A549 treated with ZK216348 at 1 μM for 4 hours (cell line): ENCODE data around the gene ZNF565. TPM values are rescaled to one million over a fixed set of nuclear protein-coding genes. Genes with fewer than 3 reads are reported as not detected.

Experiments
- total RNA-seq: library from RNA; stranded (reverse); fragments of 200-300 nt; extraction: Qiagen RNA extraction; gene quantifications from 5 replicates; pipeline ENCODE4 v1.2.3, GENCODE V29; 2022; ENCODE audit warnings: low read depth

ZNF565 gene
- 3.7 to 5.4 TPM (median 4.2 TPM) in 5 replicates for total RNA-seq

DNA sequence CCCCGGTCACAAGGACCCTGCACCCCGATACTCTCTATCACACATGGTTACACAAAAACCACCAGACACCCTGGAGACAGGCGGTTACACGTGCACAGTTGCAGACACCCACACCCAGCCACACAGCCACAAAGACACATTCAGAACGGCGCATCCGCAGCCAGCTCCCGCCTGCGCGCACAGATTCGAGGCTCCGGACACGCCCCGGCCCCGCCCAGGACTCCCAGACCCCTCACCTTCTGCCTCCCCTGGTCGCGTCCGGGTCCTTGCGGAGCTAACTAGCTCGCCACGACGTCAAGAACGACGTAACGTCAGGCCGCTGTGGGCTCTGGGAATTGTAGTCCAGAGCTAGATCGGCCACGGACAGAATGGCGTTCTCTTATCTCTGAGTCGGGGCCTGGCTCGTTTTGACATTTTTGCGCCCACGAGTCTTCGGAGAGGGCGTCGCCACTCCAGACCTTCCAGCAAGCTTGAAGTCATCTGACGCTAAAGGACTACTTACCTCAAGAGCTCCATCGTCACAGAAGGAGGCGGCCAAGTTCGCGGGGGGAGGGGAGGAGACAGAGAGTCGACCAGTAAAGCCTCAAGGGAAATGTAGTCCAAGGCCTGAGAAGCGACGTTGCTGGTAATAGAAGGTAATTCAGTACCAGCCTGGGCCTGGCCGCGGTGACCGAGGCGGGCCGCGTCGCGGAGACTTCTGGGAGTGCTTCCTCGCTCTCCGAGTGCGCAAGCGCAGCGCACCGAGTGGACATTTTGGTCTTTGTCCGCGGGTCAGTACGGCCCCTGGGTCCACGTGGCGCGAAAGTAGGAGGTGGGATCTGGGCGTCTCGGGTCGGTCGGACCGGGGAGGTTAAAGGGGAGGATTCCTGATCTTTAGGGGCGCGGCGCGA lies at the start of gene ZNF565, which contains the start of gene ZNF146:
Gene ZNF565, minus strand, starts transcription at position 280 of the 890 bp plus-strand sequence. CDS start 12,680 bp downstream, outside the sequence.
Gene ZNF146, plus strand, starts transcription at position 721 of the 890 bp plus-strand sequence. CDS start 21,335 bp downstream, outside the sequence.

DNA sequence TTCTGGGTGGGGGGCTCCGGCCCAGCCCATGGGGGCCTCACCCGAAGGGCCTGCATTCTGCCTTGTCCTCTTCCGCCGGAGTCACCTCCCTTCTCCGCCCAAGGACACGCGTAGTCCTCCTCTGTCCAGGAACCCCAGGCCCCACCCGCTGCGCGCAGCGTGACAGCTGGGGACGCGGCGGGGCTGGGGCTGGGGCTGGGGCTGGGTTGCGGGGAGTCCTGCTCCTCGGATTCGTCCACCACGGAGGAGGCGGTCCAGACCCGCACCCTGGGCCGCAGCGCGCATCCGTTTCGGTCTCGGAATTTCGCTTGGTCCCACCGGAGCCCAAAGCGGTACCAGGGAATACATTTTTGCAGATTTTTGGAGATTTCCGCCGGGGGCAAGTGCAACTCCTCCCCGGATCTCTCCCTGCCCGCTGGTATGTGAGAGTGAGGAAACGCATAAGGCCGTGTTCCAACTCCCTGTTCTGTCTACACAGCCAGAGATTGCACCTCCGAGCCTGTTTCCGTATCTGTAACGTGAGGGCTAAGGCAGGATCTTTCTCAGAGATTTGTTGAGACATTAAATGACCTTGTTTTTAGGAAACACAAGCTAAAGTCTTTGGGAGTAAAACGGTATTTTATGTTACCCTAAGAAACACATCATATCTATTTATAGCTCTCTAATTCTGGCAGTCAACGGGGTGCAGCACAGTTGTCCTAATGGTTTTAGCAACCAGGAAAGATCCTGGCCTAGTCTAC lies 61.9 kb downstream of the ZNF565 start, which contains the start of gene COX7A1:
Gene COX7A1, minus strand, starts transcription at position 96 of the 740 bp plus-strand sequence. Its CDS starts 40 bp downstream, at position 56.

GRCh38 chr19:36139473-36140303 lies 74.8 kb downstream of the ZNF565 start, which contains the start of gene CAPNS1:
TSS of gene CAPNS1 (plus strand) at chr19:36140066. CDS start at chr19:36141012, 946 bp downstream.

Other genes with a start within 250 kb of the ZNF565 start
- gene SDHAF1, start 219.5 kb downstream of the ZNF565 start, total RNA-seq: 24.6 to 55.5 TPM (median 50.4 TPM) in 5 replicates
- gene SYNE4, start 205.9 kb downstream of the ZNF565 start, total RNA-seq: 0.07 to 0.33 TPM (median 0.23 TPM) in 4 of 5 replicates, not detected in the other
- 22.9 to 29.8 TPM (median 26.6 TPM) in 5 replicates for gene ALKBH6, start 200.5 kb downstream of the ZNF565 start, total RNA-seq
- 0.53 to 0.99 TPM (median 0.90 TPM) in 5 replicates for gene CLIP3, start 181.8 kb downstream of the ZNF565 start, total RNA-seq
- 3.4 to 8.1 TPM (median 7.1 TPM) in 5 replicates for gene THAP8, start 160.4 kb downstream of the ZNF565 start, total RNA-seq
- gene WDR62, start 159.8 kb downstream of the ZNF565 start, total RNA-seq: 15.0 to 30.0 TPM (median 28.9 TPM) in 5 replicates
- gene OVOL3, start 103.5 kb downstream of the ZNF565 start, total RNA-seq: 0.23 TPM in 1 of 5 replicates, not detected in the others
- gene POLR2I, start 99.8 kb downstream of the ZNF565 start, total RNA-seq: 220 to 305 TPM (median 245 TPM) in 5 replicates
- gene TBCB, start 99.2 kb downstream of the ZNF565 start, total RNA-seq: 403 to 570 TPM (median 545 TPM) in 5 replicates
- gene CAPNS1, start 74.6 kb downstream of the ZNF565 start, total RNA-seq: 1,507 to 2,208 TPM (median 2,155 TPM) in 5 replicates
- not detected in 5 replicates for gene COX7A1, start 62.2 kb downstream of the ZNF565 start, total RNA-seq
- gene ZNF146, start 441 bp upstream of the ZNF565 start, total RNA-seq: 109 to 188 TPM (median 120 TPM) in 5 replicates
- gene ZFP14, start 164.5 kb upstream of the ZNF565 start, total RNA-seq: 2.1 to 2.9 TPM (median 2.5 TPM) in 5 replicates
- 1.6 to 2.8 TPM (median 1.9 TPM) in 5 replicates for gene ZFP82, start 204.0 kb upstream of the ZNF565 start, total RNA-seq